Parathyroid adenoma (tissue), 2 donors: ENCODE data around the gene FRMD8.
A peak's percentile ranks its signal among the peaks of the same experiment; 100 is the strongest.

ENCODE experiments used
- H2AFZ ChIP-seq: fragments of 300-600 bp; sonication (generic); one replicate; pipeline ENCODE4 v1.7.0; 2017; ENCODE audit warnings: antibody characterized with exemption, mild to moderate bottlenecking
- H3K27ac ChIP-seq: fragments of 300-600 bp; sonication (generic); one replicate; pipeline ENCODE4 v1.7.0; 2017
- H3K27me3 ChIP-seq: fragments of 300-600 bp; sonication (generic); one replicate; pipeline ENCODE4 v1.7.0; 2017; ENCODE audit warnings: low read length; ENCODE audit not compliant: control insufficient read depth, insufficient read depth
- H3K36me3 ChIP-seq: fragments of 300-600 bp; sonication (generic); one replicate; pipeline ENCODE4 v1.7.0; 2017; ENCODE audit warnings: low read length; ENCODE audit not compliant: control insufficient read depth, insufficient read depth
- H3K4me1 ChIP-seq: fragments of 300-600 bp; sonication (generic); one replicate; pipeline ENCODE4 v1.7.0; 2017; ENCODE audit warnings: control low read depth
- H3K4me2 ChIP-seq: fragments of 300-600 bp; sonication (generic); one replicate; pipeline ENCODE4 v1.7.0; 2017; ENCODE audit warnings: low read length
- H3K4me3 ChIP-seq: fragments of 300-600 bp; sonication (generic); one replicate; pipeline ENCODE4 v1.7.0; 2017; ENCODE audit warnings: low read depth, low read length
- H3K79me2 ChIP-seq: fragments of 300-600 bp; sonication (generic); one replicate; pipeline ENCODE4 v1.7.0; 2017; ENCODE audit warnings: control low read depth
- H3K9ac ChIP-seq: fragments of 300-600 bp; sonication (generic); one replicate; pipeline ENCODE4 v1.7.0; 2017; ENCODE audit warnings: mild to moderate bottlenecking
- H3K9me3 ChIP-seq: fragments of 300-600 bp; sonication (generic); one replicate; pipeline ENCODE4 v1.7.0; 2017; ENCODE audit warnings: low read length; ENCODE audit not compliant: control insufficient read depth
- CTCF ChIP-seq: fragments of 300-600 bp; sonication (generic); IDR thresholded peaks from one replicate; pipeline ENCODE4 v1.7.0; 2017; ENCODE audit warnings: antibody characterized with exemption, mild to moderate bottlenecking
- donor health status: primary hyperparathyroidism.

Gene FRMD8

DNA sequence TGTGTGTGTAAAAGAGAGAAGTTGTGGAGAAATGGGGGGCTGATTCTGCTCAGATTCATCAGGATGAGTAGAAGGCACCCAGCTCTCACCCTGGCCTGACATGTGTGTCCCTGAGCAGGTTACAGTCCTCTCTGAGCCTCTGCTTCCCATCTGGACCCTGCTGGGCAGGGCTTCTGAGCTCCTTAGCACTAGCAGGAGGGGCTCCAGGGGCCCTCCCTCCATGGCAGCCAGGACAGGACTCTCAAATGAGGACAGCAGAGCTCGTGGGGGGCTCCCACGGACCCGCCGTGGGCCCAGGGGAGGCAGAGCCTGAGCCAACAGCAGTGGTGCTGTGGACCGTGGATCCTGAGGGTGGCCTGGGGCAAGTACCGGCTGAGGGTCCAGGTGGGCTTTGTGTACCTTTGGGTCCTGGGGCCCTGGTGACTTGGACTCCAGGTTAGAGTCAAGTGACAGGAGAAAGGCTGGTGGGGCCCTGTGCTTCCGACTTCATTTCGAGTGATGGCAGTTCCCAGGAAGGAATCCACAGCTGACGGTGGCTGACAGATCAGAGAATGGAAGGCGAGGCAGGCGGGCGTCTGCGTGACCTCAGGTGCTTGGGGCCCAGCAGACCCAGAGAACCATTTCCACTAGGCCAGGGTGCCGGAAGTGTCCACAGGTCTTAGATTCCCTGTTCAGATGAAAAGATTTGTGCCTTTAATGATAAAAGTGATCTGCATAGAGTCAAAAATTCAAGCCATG, 58.0 kb downstream of the FRMD8 start:
- Histone ChIP-seq H3K27me3 (no peaks in the 10 kb centered on the region), H3K9me3 (no peaks in the 10 kb centered on the region), H3K27ac (peak overlapping the region; percentile 84), H3K4me3 (no peak overlapping the region), H3K4me2 (no peak overlapping the region), H3K79me2 (no peaks in the 10 kb centered on the region), H3K9ac (no peak overlapping the region), H3K4me1 (peaks cover 21% of the 10 kb centered on the region), H3K36me3 (no peaks in the 10 kb centered on the region), H2AFZ (no peak overlapping the region)
- TF ChIP-seq CTCF: no peak

GRCh38 chr11:65445101-65445603, 58.7 kb downstream of the FRMD8 start:
- Histone ChIP-seq H3K4me1 (peaks cover 21% of the 10 kb centered on the region), H3K27me3 (no peaks in the 10 kb centered on the region), H3K9me3 (no peaks in the 10 kb centered on the region), H2AFZ (no peak overlapping the region), H3K79me2 (no peaks in the 10 kb centered on the region), H3K4me2 (no peak overlapping the region), H3K9ac (no peak overlapping the region), H3K4me3 (no peak overlapping the region), H3K27ac (peak overlapping the region; percentile 84), H3K36me3 (no peaks in the 10 kb centered on the region)
- no peak for TF ChIP-seq CTCF

- Histone ChIP-seq H3K4me3 (no peak overlapping the region), H3K4me1 (peaks cover 18% of the 10 kb centered on the region), H3K9ac (no peak overlapping the region), H3K36me3 (no peaks in the 10 kb centered on the region), H3K27me3 (no peaks in the 10 kb centered on the region), H3K4me2 (no peak overlapping the region), H3K27ac (peak overlapping the region; percentile 84), H3K9me3 (no peaks in the 10 kb centered on the region), H3K79me2 (no peaks in the 10 kb centered on the region), H2AFZ (no peak overlapping the region)
- no peak for TF ChIP-seq CTCF
Measured at GRCh38 chr11:65445604-65446445, 59.4 kb downstream of the FRMD8 start.

DNA sequence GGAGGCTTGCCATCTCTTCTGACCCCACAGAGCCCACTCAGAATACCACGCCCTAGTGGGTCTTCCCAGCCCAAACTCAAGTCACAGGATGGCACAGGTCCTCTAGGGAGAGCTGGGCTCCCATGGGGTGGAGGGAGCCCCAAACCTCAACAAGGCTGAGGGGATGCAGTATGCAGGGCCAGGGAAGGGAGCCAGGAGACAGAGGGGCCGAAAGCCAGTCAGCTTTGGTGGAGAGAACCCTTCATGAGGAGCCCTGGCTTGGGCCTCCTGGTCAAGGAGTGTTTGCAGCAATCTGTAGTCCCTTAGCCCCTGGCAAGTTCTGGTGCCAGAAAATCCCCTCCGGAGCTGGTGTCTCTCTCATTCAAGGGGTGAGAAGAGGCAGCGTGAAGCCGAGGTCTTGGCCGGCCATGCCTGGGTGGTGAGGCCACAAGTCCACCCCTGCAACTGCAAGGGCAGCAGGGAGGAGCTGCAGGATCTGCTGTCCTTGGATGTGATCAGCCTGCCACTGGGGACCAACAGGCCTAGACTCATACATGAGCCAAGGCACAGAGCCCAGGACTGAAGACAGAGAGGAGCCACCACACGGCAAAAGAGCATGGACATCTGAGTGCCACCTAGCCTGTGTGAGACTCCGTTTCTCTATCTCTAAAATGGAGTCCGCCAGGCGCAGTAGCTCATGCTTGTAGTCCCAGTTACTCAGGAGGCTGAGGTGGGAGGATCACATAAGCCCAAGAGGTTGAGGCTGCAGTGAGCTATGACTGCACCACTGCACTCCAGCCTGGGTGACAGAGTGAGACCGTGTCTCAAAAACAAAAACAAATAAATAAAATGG, 60.2 kb downstream of the FRMD8 start:
- TF ChIP-seq CTCF: no peak
- H3K27ac ChIP-seq: peak overlapping the region; percentile 84
- no peaks in the 10 kb centered on the region for H3K27me3 ChIP-seq
- no peaks in the 10 kb centered on the region for H3K36me3 ChIP-seq
- H3K4me3 ChIP-seq: no peak overlapping the region
- no peaks in the 10 kb centered on the region for H3K79me2 ChIP-seq
- H3K9ac ChIP-seq: no peak overlapping the region
- H3K9me3 ChIP-seq: no peaks in the 10 kb centered on the region
- H3K4me2 ChIP-seq: no peak overlapping the region
- H2AFZ ChIP-seq: no peak overlapping the region
- peaks cover 14% of the 10 kb centered on the region for H3K4me1 ChIP-seq
